NCI-H128 (cell line): Measurements from ENCODE around the gene PROZ.

Source experiments
- DNase-seq: peaks from one replicate; lab custom pipeline; 2025; ENCODE audit not compliant: unreplicated experiment; lab: John Stamatoyannopoulos, UW

The PROZ gene

GRCh38 chr13:113140677-113141600, 17.5 kb upstream of the PROZ start:
- no peak for DNase-seq

DNA sequence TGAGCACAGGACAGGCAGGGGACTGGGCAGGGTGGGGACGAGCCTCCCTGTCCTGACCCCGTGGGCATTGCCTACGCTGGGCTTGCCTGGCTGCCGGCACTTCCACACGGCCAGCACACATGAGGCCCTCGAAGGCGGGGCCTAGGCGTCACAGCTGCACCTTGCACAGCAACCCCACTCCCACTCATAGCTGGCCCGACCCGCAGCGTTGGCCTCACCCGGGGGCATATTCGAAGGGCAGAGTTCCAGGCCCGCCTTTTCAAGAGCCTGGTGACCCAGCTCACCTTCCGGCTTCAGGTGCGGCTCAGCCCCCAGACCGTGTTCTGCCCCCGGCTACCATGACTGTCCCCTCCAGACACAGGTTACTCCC, 16.9 kb upstream of the PROZ start:
- DNase-seq: no peak

DNA sequence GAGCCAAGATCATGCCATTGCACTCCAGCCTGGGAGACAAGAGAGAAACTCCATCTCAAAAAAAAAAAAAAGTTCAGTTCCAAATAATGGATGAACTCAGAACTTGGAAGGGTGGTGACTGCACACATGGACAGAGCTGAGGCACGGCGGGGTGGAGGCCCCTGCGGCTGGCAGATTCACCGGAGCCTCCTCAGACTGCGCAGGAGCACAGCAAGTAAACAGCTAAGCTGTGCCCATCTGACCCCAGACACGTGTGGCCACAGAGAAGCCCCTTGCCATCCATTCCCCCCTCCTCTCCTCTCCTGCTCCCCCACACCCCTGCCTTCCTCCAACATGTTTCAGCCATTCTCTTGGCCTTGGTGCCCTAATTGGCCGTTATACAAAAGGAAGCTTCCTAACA, 15.6 kb upstream of the PROZ start:
- no peak for DNase-seq

- DNase-seq: no peak
These were observed 14.8 kb upstream of the PROZ start for GRCh38 chr13:113143466-113144254.

DNA sequence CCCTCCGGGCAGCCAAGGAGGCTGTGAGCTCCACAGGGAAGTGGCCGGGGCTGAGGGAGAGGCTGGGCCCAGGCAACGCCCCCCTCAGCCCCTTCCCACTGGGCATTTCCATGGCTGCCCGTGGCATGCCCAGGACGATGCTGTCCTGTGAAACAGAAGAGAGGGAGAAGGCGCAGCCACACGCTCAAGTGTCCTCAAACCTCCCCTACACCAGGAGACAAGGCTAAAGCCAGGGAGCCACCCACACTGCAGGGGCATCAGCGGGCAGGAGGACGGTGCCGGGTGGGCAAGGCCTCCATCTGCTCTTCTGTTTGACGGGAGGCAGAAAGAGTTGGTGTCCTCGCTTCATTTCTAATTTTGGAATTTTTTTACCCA, 14.2 kb upstream of the PROZ start:
- DNase-seq: no peak

GRCh38 chr13:113145496-113145895, 13.0 kb upstream of the PROZ start:
- no peak for DNase-seq

- no peak for DNase-seq
These were observed 12.4 kb upstream of the PROZ start for GRCh38 chr13:113145911-113146598.

- no peak for DNase-seq
These were observed 11.7 kb upstream of the PROZ start for GRCh38 chr13:113146750-113147149.

GRCh38 chr13:113147206-113147605, 11.2 kb upstream of the PROZ start:
- DNase-seq: no peak

DNA sequence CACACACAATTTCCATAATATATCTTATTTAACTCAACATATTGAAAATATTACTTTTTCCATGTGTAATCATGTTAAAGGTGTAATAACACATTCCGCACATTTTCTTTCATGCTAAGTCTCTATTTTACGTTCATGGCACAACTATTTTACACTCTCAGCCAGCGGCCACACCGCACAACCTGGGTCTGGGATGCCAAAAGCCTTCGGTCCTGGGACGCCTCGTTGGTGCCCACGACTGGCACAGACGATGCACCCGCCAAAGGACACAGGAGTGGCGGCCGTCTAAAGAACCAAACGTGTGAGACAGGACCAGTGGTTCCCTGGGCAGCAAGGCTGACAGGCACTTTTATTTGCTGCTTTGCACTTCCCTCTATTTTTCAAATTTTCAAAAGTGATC, 10.0 kb upstream of the PROZ start:
- DNase-seq: no peak

- no peak for DNase-seq
These were observed 9.4 kb upstream of the PROZ start for GRCh38 chr13:113148940-113149503.

GRCh38 chr13:113149711-113150549, 8.5 kb upstream of the PROZ start:
- DNase-seq: no peak

- DNase-seq: no peak
These were observed 7.7 kb upstream of the PROZ start for GRCh38 chr13:113150550-113151365.

GRCh38 chr13:113151745-113152690, 6.4 kb upstream of the PROZ start:
- DNase-seq: no peak

GRCh38 chr13:113152691-113152983, 5.8 kb upstream of the PROZ start:
- DNase-seq: no peak

DNA sequence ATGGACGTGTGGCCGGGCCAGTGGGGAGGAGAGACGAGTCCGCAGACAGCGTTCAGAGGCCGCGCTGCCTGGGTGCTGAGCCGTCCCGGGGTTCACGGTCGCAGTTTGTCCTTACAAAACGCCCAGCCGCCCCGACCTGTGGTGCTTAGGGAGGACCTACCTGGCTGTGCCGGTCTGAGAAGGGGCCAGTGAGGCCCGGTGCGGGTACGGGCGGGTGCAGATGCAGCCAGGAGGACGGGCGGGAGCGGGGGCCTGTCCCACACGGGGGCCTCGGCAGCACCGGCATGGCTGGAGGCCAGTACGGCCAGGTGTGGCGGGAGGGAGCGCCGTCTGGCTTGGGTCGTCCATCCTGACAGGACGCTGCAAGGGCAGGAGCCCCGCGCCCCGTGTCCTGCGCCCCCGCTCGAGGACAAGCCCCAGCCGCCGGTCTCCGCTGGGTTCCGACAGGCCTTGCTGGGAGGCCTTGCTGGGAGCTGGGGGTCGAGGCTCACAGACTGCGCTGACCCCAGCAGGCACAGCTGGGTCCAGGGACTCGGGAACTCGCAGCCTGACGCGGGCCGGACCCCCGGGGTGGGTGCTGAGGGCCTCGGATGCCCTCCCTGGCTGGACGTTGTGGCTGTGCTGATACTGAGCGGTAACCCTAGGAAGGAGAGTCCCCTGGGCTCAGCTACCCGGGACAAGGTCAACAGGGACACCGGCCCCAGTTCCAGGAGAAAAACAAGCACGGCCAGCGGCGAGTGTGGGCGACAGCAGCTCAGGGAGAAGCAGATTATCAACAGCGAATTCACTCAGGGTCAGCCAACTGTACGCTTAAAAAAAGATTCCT, 5.3 kb upstream of the PROZ start:
- DNase-seq: no peak

- DNase-seq: no peak
These were observed 4.4 kb upstream of the PROZ start for GRCh38 chr13:113153810-113154748.
